CD4-positive, alpha-beta T cell treated with Interleukin-6 at 100 ng/mL for 8 hours (primary cell): ENCODE measurements around the gene FHIT.
"Not testable (repeated sequence)": the region's sequence is repeated elsewhere in the genome, so short reads cannot be mapped to it uniquely, and the experiment has no call there.

Experiments
- DNase-seq: peaks from one replicate; pipeline ENCODE4 v3.0.0-alpha.2; 2020; ENCODE audit warnings: mixed read lengths, low spot score

FHIT gene

GRCh38 chr3:60703956-60704736 is 547.1 kb downstream of the FHIT start:
- DNase-seq = no peak

- no peak for DNase-seq
Measured at GRCh38 chr3:60703008-60703407, 548.2 kb downstream of the FHIT start.

- no peak for DNase-seq
Measured at GRCh38 chr3:60698117-60698516, 553.1 kb downstream of the FHIT start.

- DNase-seq = no peak
Measured at GRCh38 chr3:60697132-60697531, 554.1 kb downstream of the FHIT start.

- DNase-seq = no peak
Measured at GRCh38 chr3:60696428-60697125, 554.7 kb downstream of the FHIT start.

GRCh38 chr3:60675424-60675823 is 575.8 kb downstream of the FHIT start:
- DNase-seq = no peak

- DNase-seq = no peak
Measured at GRCh38 chr3:60674870-60675269, 576.4 kb downstream of the FHIT start.

GRCh38 chr3:60673123-60673522 is 578.1 kb downstream of the FHIT start:
- no peak for DNase-seq

- not testable (repeated sequence) for DNase-seq
Measured at GRCh38 chr3:60672337-60672736, 578.9 kb downstream of the FHIT start.

- no peak for DNase-seq
Measured at GRCh38 chr3:60669636-60670035, 581.6 kb downstream of the FHIT start.

GRCh38 chr3:60660026-60660425 is 591.2 kb downstream of the FHIT start:
- no peak for DNase-seq

- no peak for DNase-seq
Measured at GRCh38 chr3:60659098-60659497, 592.2 kb downstream of the FHIT start.

GRCh38 chr3:60657972-60658371 is 593.3 kb downstream of the FHIT start:
- DNase-seq = no peak

GRCh38 chr3:60652829-60653228 is 598.4 kb downstream of the FHIT start:
- DNase-seq = no peak

GRCh38 chr3:60651799-60652198 is 599.5 kb downstream of the FHIT start:
- no peak for DNase-seq

- DNase-seq = no peak
Measured at GRCh38 chr3:60650171-60650570, 601.1 kb downstream of the FHIT start.

GRCh38 chr3:60645801-60646200 is 605.5 kb downstream of the FHIT start:
- DNase-seq = no peak

GRCh38 chr3:60643831-60644230 is 607.4 kb downstream of the FHIT start:
- DNase-seq = no peak

GRCh38 chr3:60641354-60641753 is 609.9 kb downstream of the FHIT start:
- DNase-seq = no peak

- DNase-seq = no peak
Measured at GRCh38 chr3:60636846-60637245, 614.4 kb downstream of the FHIT start.

- no peak for DNase-seq
Measured at GRCh38 chr3:60633644-60634043, 617.6 kb downstream of the FHIT start.

GRCh38 chr3:60631509-60631908 is 619.7 kb downstream of the FHIT start:
- no peak for DNase-seq

- DNase-seq = no peak
Measured at GRCh38 chr3:60630953-60631352, 620.3 kb downstream of the FHIT start.

GRCh38 chr3:60629816-60630215 is 621.4 kb downstream of the FHIT start:
- DNase-seq = no peak
